Astrocyte of the spinal cord (primary cell): ENCODE data around the gene LRRK1.

Experiments used
- DNase-seq: peaks from one replicate; pipeline ENCODE4 v3.0.0; 2011; ENCODE audit warnings: low read depth, low spot score
- H3K4me3 ChIP-seq: 2 replicates; pipeline ENCODE4 v1.5.1; 2011; ENCODE audit warnings: low read depth, mild to moderate bottlenecking, low read length, moderate library complexity
- CTCF ChIP-seq: IDR thresholded peaks from 2 replicates; pipeline ENCODE4 v1.5.1; 2012; ENCODE audit warnings: low read depth, mild to moderate bottlenecking, low read length, inconsistent platforms
- in situ Hi-C: cut with HindIII; loops from 2 replicates; pipeline ENCODE4 v1.10.0; 2017; ENCODE audit warnings: low sequenced_read_pairs

The LRRK1 gene

GRCh38 chr15:100881573-100882336 lies 37.4 kb upstream of the LRRK1 start:
- TF ChIP-seq CTCF: no peak
- H3K4me3 ChIP-seq: no peak overlapping the region
- DNase-seq: no peak
- in situ Hi-C loops: no loop called here

- in situ Hi-C loops: no loop called here
- TF ChIP-seq CTCF: no peak
- DNase-seq: no peak
- no peak overlapping the region for H3K4me3 ChIP-seq
These were observed 34.0 kb upstream of the LRRK1 start for GRCh38 chr15:100885116-100885515.

GRCh38 chr15:100885811-100886210 lies 33.3 kb upstream of the LRRK1 start:
- in situ Hi-C loops: no loop called here
- DNase-seq: no peak
- no peak for TF ChIP-seq CTCF
- no peak overlapping the region for H3K4me3 ChIP-seq

- in situ Hi-C loops: no loop called here
- no peak for DNase-seq
These were observed 31.8 kb upstream of the LRRK1 start for GRCh38 chr15:100887211-100887913.

GRCh38 chr15:100889385-100890050 lies 29.6 kb upstream of the LRRK1 start:
- no peak for TF ChIP-seq CTCF
- H3K4me3 ChIP-seq: no peak overlapping the region
- in situ Hi-C loops: no loop called here
- DNase-seq: peak; percentile 78

More at GRCh38 chr15:100887211-100887913, 31.8 kb upstream of the LRRK1 start:
- TF ChIP-seq CTCF: no peak
- no peak overlapping the region for H3K4me3 ChIP-seq

GRCh38 chr15:100890051-100890720 lies 29.0 kb upstream of the LRRK1 start:
- H3K4me3 ChIP-seq: no peak overlapping the region
- TF ChIP-seq CTCF: no peak
- no peak for DNase-seq
- in situ Hi-C loops: no loop called here
